Measurements from ENCODE around the gene TNNC2. TPM values are rescaled to one million over a fixed set of nuclear protein-coding genes. Genes with fewer than 3 reads are reported as not detected.
A peak's percentile ranks its signal among the peaks of the same experiment; 100 is the strongest.

TNNC2 gene
- total and polyA plus RNA-seq, 2 of the 13 experiments (the other 11 are each of a cell fraction or from before 2014, with no cell fraction given) = 1.8 to 4.7 TPM

GRCh38 chr20:45833030-45833882 lies 6.1 kb upstream of the TNNC2 start, which contains the start of gene SNX21 (continued):
- TF ChIP-seq ZBTB4 (CRISPR knock-in tag; IDR thresholded peaks at IDR 0.05; ENCODE audit: borderline replicate concordance) (no peak), ZNF263 (CRISPR knock-in tag; IDR thresholded peaks at IDR 0.05) (peak; percentile 95), MIER2 (CRISPR knock-in tag; IDR thresholded peaks at IDR 0.05) (no peak), ETV6 (CRISPR knock-in tag; conservative IDR thresholded peaks at IDR 0.05) (no peak; the same call in 1 of the 2 replicates), TIGD3 (CRISPR knock-in tag; IDR thresholded peaks at IDR 0.05; ENCODE audit: borderline replicate concordance) (no peak; the same call in 1 of the 2 replicates), SIN3A (IDR thresholded peaks at IDR 0.05; ENCODE audit: borderline replicate concordance, low read depth, low read length) (peak; percentile 86; the same call in 1 of the 2 replicates), HMG20A (CRISPR knock-in tag; IDR thresholded peaks at IDR 0.05; ENCODE audit: borderline replicate concordance) (peak; percentile 30; the same call in 1 of the 2 replicates), DNMT3B (CRISPR knock-in tag; conservative IDR thresholded peaks at IDR 0.05) (peak; percentile 96), ZNF230 (CRISPR knock-in tag; IDR thresholded peaks at IDR 0.05) (peak; percentile 26), GABPB1 (CRISPR knock-in tag; IDR thresholded peaks at IDR 0.05) (peak; percentile 78), MATR3 (CRISPR knock-in tag; IDR thresholded peaks at IDR 0.05) (no peak), MYC (CRISPR knock-in tag; IDR thresholded peaks at IDR 0.05; ENCODE audit: borderline replicate concordance) (peak; percentile 29; the same call in 1 of the 2 replicates), ZNF577 (CRISPR knock-in tag; IDR thresholded peaks at IDR 0.05; ENCODE audit: borderline replicate concordance, low read depth) (no peak; the same call in 1 of the 2 replicates), NCOA5 (CRISPR knock-in tag; IDR thresholded peaks at IDR 0.05) (no peak), ZNF160 (CRISPR knock-in tag; IDR thresholded peaks at IDR 0.05) (no peak; the same call in 1 of the 2 replicates), ZNF414 (CRISPR knock-in tag; IDR thresholded peaks at IDR 0.05) (peak; percentile 70), ZNF350 (CRISPR knock-in tag; IDR thresholded peaks at IDR 0.05; ENCODE audit: borderline replicate concordance, low read depth) (no peak), JUND (CRISPR knock-in tag; IDR thresholded peaks at IDR 0.05) (no peak; the same call in 1 of the 2 replicates), NFIC (IDR thresholded peaks at IDR 0.05; ENCODE audit: low read length) (no peak), FOXA3 (CRISPR knock-in tag; IDR thresholded peaks at IDR 0.05) (peak; percentile 27), SMARCE1 (IDR thresholded peaks at IDR 0.05; ENCODE audit: borderline replicate concordance) (no peak), RBAK (CRISPR knock-in tag; IDR thresholded peaks at IDR 0.05) (0 out of 2 replicates have a peak, but pooled peaks have one; percentile 8), ZNF597 (CRISPR knock-in tag; IDR thresholded peaks at IDR 0.05) (no peak), ARID2 (CRISPR knock-in tag; IDR thresholded peaks at IDR 0.05; ENCODE audit: borderline replicate concordance) (peak; percentile 31; the same call in 1 of the 2 replicates), SUZ12 (IDR thresholded peaks at IDR 0.05; ENCODE audit: low read depth, low read length) (no peak)
